ENCODE results near the gene NYAP2.

DNA sequence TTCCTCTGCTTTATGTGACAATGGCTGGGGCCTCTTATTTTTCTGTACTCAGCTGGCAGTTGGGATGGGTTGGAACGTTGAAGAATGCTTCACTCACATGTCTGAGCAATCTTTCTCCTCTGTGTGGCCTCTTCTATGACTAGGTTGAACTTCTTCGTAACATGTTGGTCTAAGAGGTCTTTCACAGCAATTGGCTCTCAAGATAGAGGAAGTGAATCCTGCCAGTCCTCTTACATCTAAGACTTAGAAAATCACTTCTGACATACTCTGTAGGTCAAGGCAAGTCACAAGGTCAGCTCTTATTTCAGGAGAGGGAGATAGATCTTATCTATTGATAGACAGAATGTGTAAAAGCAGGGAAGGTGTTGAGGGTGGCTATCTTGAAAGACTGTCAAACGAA lies 174.1 kb downstream of the NYAP2 start:
- TF ChIP-seq, protein P1, sequence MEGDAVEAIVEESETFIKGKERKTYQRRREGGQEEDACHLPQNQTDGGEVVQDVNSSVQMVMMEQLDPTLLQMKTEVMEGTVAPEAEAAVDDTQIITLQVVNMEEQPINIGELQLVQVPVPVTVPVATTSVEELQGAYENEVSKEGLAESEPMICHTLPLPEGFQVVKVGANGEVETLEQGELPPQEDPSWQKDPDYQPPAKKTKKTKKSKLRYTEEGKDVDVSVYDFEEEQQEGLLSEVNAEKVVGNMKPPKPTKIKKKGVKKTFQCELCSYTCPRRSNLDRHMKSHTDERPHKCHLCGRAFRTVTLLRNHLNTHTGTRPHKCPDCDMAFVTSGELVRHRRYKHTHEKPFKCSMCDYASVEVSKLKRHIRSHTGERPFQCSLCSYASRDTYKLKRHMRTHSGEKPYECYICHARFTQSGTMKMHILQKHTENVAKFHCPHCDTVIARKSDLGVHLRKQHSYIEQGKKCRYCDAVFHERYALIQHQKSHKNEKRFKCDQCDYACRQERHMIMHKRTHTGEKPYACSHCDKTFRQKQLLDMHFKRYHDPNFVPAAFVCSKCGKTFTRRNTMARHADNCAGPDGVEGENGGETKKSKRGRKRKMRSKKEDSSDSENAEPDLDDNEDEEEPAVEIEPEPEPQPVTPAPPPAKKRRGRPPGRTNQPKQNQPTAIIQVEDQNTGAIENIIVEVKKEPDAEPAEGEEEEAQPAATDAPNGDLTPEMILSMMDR (conservative IDR thresholded peaks at IDR 0.05; ENCODE audit: low read depth, low read length), result no peak
- no peak for TF ChIP-seq NFE2L2 (IDR thresholded peaks at IDR 0.05; ENCODE audit: low read depth, low read length)
- TF ChIP-seq POLR2A (IDR thresholded peaks at IDR 0.05; ENCODE audit: low read depth, low read length), result no peak
- TF ChIP-seq MAZ (IDR thresholded peaks at IDR 0.05; ENCODE audit: borderline replicate concordance, low read depth, low read length), result no peak
- TF ChIP-seq RCOR1 (IDR thresholded peaks at IDR 0.05; ENCODE audit: insufficient replicate concordance, low read length), result no peak
- TF ChIP-seq CHD1 (IDR thresholded peaks at IDR 0.05; ENCODE audit: low read depth, low read length), result no peak
- no peak for TF ChIP-seq BHLHE40 (IDR thresholded peaks at IDR 0.05; ENCODE audit: low read depth, low read length)
- TF ChIP-seq SMC3 (IDR thresholded peaks at IDR 0.05; ENCODE audit: low read depth, low read length), result no peak
- TF ChIP-seq MAFK (IDR thresholded peaks at IDR 0.05; ENCODE audit: low read depth, low read length), result no peak
- TF ChIP-seq RFX5 (IDR thresholded peaks at IDR 0.05; ENCODE audit: low read depth, low read length), result no peak
